Endodermal cell (in vitro differentiated cells): ENCODE measurements around the gene SGPP2. TPM values are rescaled to one million over a fixed set of nuclear protein-coding genes. Genes with fewer than 3 reads are reported as not detected.

Experiments used
- DNase-seq: peaks from one replicate; pipeline ENCODE4 v3.0.0-alpha.2; 2017
- H3K27ac ChIP-seq: 2 replicates; pipeline ENCODE4 v1.5.1; 2013; ENCODE audit warnings: mild to moderate bottlenecking, low read depth, low read length, moderate library complexity
- H3K27me3 ChIP-seq: 2 replicates; pipeline ENCODE4 v1.6.1; 2013; ENCODE audit warnings: mild to moderate bottlenecking, low read length, moderate library complexity; ENCODE audit not compliant: insufficient read depth, control insufficient read depth, poor library complexity, severe bottlenecking
- H3K36me3 ChIP-seq: 2 replicates; pipeline ENCODE4 v1.7.0; 2013; ENCODE audit warnings: mild to moderate bottlenecking, low read length, moderate library complexity; ENCODE audit not compliant: control insufficient read depth, insufficient read depth
- H3K4me1 ChIP-seq: one replicate; pipeline ENCODE4 v1.7.0; 2013; ENCODE audit warnings: low read length; ENCODE audit not compliant: control insufficient read depth, insufficient read depth
- H3K4me3 ChIP-seq: 2 replicates; pipeline ENCODE4 v1.5.1; 2013; ENCODE audit warnings: mild to moderate bottlenecking, low read length, moderate library complexity
- H3K9ac ChIP-seq: 2 replicates; pipeline ENCODE4 v1.6.1; 2013; ENCODE audit warnings: mild to moderate bottlenecking, low read length, moderate library complexity; ENCODE audit not compliant: poor library complexity, severe bottlenecking; ENCODE audit errors: extremely low read depth
- H3K9me3 ChIP-seq: 2 replicates; pipeline ENCODE4 v1.6.1; 2013; ENCODE audit warnings: mild to moderate bottlenecking, low read length, moderate library complexity; ENCODE audit not compliant: control insufficient read depth
- H3K27ac Mint-ChIP-seq: 2 replicates; pipeline ENCODE4 v1.8.0; 2020; ENCODE audit warnings: mixed read lengths
- H3K27me3 Mint-ChIP-seq: 2 replicates; pipeline ENCODE4 v1.8.0; 2021; ENCODE audit warnings: mild to moderate bottlenecking, mixed read lengths; ENCODE audit not compliant: insufficient read depth
- H3K36me3 Mint-ChIP-seq: 2 replicates; pipeline ENCODE4 v1.8.0; 2020; ENCODE audit warnings: low read depth, mixed read lengths
- H3K4me1 Mint-ChIP-seq: 2 replicates; pipeline ENCODE4 v1.8.0; 2020; ENCODE audit warnings: mixed read lengths
- H3K4me3 Mint-ChIP-seq: 2 replicates; pipeline ENCODE4 v1.8.0; 2020; ENCODE audit warnings: mild to moderate bottlenecking, moderate library complexity, mixed read lengths
- H3K9me3 Mint-ChIP-seq: 2 replicates; pipeline ENCODE4 v1.8.0; 2020; ENCODE audit warnings: mild to moderate bottlenecking, mixed read lengths
- CTCF ChIP-seq: fragments of 200-600 bp; sonication (generic); conservative IDR thresholded peaks from 2 replicates; pipeline ENCODE4 v1.5.0; 2021; ENCODE audit warnings: antibody characterized with exemption, mild to moderate bottlenecking
- WGBS, 2 experiments: methylation state at CpG; one replicate each; pipeline versions ENCODE4 v1.1.5 to v1.1.7; 2013; ENCODE audit warnings: missing lambda C conversion rate in 2 of 2, mixed read lengths in 1 of 2; ENCODE audit not compliant: insufficient coverage in 1 of 2, insufficient read length in 1 of 2; 5-methylcytosine and 5-hydroxymethylcytosine counted together
- total RNA-seq, 2 donors: library from RNA; stranded (reverse); fragmentation: NEBNext Ultra II Directional in 1 of 2; extraction: Animal tissue kit (Norgen Biotek cat#: 25700) in 1 of 2; gene quantifications; 2 replicates in 1 of 2; 3 replicates in 1 of 2; pipeline ENCODE4 v1.2.1, GENCODE V29; 2021

The SGPP2 gene
- total RNA-seq, 2 donors from 2014 or later, result not detected

- Histone ChIP-seq H3K9ac (no peak overlapping the region), H3K4me1 (no peaks in the 10 kb centered on the region), H3K27me3 (no peaks in the 10 kb centered on the region), H3K27ac (no peak overlapping the region), H3K9me3 (no peaks in the 10 kb centered on the region), H3K36me3 (no peaks in the 10 kb centered on the region), H3K4me3 (no peak overlapping the region)
- Mint-ChIP-seq H3K4me3 (no peak overlapping the region), H3K36me3 (no peaks in the 10 kb centered on the region), H3K4me1 (no peaks in the 10 kb centered on the region), H3K27me3 (peaks cover 2% of the 10 kb centered on the region), H3K9me3 (no peaks in the 10 kb centered on the region), H3K27ac (no peak overlapping the region)
- TF ChIP-seq CTCF, result no peak
- WGBS, 2 experiments, result 94 to 95% methylated on average over 3 of the region's 3 CpGs
- no peak for DNase-seq
These were observed 114.2 kb downstream of the SGPP2 start for GRCh38 chr2:222538535-222538934.

- Histone ChIP-seq H3K4me3 (no peak overlapping the region), H3K36me3 (no peaks in the 10 kb centered on the region), H3K4me1 (no peaks in the 10 kb centered on the region), H3K9ac (no peak overlapping the region), H3K9me3 (no peaks in the 10 kb centered on the region), H3K27me3 (no peaks in the 10 kb centered on the region), H3K27ac (no peak overlapping the region)
- Mint-ChIP-seq H3K9me3 (no peaks in the 10 kb centered on the region), H3K36me3 (no peaks in the 10 kb centered on the region), H3K4me1 (no peaks in the 10 kb centered on the region), H3K27ac (no peak overlapping the region), H3K27me3 (peaks cover 7% of the 10 kb centered on the region), H3K4me3 (no peak overlapping the region)
- 100% methylated on average over 1 of the region's 1 CpG; no CpG with 5 or more reads in 1 of the 2 experiments for WGBS, 2 experiments
- no peak for DNase-seq
- no peak for TF ChIP-seq CTCF
These were observed 120.3 kb downstream of the SGPP2 start for GRCh38 chr2:222544661-222545060.

- Histone ChIP-seq H3K9ac (no peak overlapping the region), H3K27ac (peak overlapping the region; percentile 0), H3K27me3 (no peaks in the 10 kb centered on the region), H3K4me1 (no peaks in the 10 kb centered on the region), H3K9me3 (no peaks in the 10 kb centered on the region), H3K36me3 (no peaks in the 10 kb centered on the region), H3K4me3 (no peak overlapping the region)
- Mint-ChIP-seq H3K27me3 (peaks cover 12% of the 10 kb centered on the region), H3K9me3 (no peaks in the 10 kb centered on the region), H3K4me3 (no peak overlapping the region), H3K36me3 (no peaks in the 10 kb centered on the region), H3K4me1 (no peaks in the 10 kb centered on the region), H3K27ac (no peak overlapping the region)
- 90 to 95% methylated on average over 3 to 6 of the region's 6 CpGs for WGBS, 2 experiments
- no peak for TF ChIP-seq CTCF
- no peak for DNase-seq
These were observed 121.8 kb downstream of the SGPP2 start for GRCh38 chr2:222545823-222546795.
